Glomerular visceral epithelial cell (primary cell): ENCODE measurements around the gene CAPN5.
"Not testable (repeated sequence)": the region's sequence is repeated elsewhere in the genome, so short reads cannot be mapped to it uniquely, and the experiment has no call there.

Experiments used
- DNase-seq: peaks from one replicate; pipeline ENCODE4 v3.0.0-alpha.2; 2016; ENCODE audit errors: extremely low spot score

The CAPN5 gene

DNA sequence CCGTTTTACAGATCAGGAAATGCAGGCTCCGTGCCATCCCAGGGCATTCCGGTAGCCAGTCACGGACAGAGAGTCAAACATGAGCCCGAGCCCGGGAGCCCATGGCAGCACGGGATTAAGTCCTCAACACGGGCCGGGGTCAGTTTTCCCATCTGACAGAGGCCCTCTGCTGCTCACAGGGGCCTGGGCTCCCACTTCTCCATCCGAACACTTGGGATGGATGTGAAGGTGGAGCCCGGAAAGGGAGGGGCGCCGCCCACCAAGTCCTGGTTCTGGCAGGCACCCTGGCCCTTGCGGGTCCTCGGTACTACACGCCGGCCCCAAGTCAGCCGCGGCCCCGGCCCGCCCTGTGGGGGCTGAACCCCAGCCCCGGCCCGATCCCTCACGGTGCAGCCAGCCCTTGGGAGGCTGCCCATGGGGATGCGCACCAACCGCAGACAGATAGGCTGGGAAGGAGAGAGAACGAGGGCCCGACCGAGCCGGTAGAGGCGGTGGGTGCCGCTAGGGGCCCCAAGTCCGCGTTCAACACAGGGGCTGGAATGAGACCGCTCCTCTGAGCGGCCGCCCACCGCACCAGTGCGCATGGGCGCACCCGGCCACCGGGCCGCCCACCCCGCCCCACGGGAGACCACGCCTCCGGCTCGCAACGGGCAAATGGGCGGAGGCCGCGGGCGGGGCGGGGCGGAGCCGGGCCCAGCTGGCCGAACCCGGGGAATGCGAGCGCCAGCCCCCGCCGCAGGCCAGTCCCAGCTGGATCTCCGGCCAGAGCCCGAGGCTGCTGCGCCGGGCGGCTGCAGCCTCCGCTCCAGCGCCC lies at the start of gene CAPN5:
CAPN5 (plus strand) TSS at position 743 of the 814 bp plus-strand sequence. CDS start 17,916 bp downstream, outside the sequence.
- peak; percentile 94 for DNase-seq

DNA sequence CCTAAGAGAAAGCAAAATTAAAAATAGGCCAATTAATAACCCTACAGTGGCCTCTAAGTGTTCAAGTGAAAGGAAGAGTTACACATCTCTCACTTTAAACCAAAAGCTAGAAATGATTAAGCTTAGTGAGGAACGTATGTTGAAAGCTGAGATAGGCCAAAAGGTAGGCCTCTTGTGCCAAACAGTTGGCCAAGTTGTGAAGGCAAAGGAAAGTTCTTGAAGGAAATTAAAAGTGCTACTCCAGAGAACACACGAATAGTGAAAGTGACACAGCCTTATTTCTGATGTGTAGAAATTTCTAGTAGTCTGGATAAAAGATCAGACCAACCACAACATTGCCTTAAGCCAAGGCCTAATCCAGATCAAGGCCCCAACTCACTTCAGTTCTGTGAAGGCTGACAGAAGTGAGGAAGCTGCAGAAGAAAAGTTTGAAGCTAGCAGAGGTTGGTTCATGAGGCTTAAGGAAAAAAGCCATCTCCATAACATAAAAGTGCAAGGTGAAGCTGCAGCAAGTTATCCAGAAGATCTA lies 48.3 kb upstream of the CAPN5 start:
- not testable (repeated sequence) for DNase-seq

DNA sequence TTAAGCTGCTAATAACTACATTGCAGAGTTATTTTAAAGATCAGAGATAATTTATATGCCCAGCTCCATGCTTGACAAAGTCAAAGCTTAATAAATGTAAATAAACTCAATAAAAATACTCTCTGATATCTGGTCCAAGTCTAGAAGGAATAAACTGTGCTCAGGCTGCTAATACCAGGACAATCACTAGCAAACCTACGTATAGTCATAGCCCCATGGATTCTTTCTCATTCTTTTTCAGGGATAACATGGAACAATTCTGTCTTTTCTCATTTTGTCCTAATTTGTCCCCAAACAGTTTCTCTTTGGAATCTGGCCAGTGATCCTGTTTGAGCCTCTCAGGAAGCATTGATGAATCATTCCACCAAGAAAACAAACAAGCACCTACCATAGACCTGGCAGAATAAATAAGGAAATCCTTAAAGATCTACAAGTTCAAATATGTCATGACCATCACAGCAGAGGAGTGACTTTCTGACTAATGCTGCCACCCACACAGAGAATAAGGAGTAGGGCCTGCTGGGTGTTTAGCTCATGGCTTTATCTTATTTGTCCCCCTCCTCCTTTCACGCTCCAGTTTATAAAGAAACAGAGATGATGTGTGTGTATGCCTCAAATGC lies 46.7 kb upstream of the CAPN5 start:
- no peak for DNase-seq

DNA sequence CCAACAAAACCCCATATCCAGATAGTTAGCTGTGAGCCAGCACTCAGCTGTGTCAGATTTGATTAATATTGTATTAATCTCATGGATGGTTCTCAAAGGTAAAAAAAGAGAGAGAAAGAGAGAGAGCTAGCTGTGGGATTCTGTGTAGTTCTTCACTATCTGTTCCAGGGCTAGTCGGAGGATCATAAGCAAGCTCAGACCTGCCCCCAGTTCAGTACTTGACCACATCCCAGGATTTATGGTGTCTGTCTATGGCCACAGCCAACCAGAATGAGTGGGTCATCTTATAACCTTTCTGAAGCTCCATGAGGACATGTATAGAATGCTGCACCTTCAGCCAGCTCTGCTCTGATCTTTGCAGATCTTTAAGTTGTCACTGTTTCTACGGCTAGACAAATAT lies 46.0 kb upstream of the CAPN5 start:
- DNase-seq: no peak

DNA sequence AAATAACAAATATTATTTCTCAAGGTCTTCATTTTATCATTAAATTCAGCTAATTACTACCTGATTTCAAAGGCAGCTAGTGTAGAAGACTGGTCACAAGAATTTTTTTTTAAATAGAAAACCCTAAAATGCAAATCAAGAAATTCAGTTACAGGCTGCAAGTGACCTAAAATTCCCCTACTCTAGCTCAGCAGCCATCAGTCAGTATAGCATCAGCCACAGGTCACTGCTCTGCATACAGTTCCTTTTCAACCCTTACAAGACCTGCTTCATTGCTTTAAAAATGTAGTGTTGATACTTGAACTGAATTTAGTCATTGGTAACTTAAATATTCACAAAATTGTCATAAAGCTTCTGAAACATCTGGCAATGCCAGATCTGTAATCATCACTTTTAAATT lies 42.0 kb upstream of the CAPN5 start:
- no peak for DNase-seq

DNA sequence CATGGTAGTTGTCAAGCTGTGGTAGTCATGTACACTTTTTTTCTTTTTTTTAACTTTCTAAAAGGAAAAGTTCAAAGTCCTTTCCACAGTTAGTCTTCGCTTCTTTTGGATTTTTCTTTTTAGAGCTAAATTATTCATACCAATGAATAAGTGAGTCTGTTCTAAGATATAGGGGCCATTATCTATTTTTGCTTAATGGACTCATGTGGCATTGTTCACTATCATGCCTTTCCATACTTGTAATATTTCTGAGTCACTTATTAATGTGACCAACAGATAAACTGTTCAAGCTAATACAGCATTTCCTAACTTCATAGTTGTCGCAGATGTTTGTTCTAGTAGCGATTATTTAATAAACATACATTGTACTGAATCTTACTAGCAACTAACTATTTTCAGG lies 40.5 kb upstream of the CAPN5 start:
- no peak for DNase-seq

DNA sequence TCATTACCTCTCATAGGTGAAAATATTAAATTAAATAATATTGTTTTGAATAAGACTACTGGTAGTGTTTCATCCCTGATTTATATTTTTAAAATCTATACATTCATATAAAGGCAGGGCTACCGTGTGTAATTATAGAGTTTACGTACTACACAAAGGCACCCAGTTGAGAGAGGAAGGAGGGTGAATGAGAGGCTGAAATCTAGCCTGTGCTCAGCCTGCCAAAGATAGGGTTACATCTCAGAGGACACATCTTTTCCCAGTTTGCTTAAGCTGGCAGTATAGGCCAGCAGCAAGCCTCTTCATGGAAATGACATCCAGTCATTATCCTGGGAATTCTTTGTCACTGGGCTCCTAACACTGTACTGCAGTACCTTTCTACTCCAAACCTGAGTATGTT lies 40.0 kb upstream of the CAPN5 start:
- DNase-seq: no peak

DNA sequence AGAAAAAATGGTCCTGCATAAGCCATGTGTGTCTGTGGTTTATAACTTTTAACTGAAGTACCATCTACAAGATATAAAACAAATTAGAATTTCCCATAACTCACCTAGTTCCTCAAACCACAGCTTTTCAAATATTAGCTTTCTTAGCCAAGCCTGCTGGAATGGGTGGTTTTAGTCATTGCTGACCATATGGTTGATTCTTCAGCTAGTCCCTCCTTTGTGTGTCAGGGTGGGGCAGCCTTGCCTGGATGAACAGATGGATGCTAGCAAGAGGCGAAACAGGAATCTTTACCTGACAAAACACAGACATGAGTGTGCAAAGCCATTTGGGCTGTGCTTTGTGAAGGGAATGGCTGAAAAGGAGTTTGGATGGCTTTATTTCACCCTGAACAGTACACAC lies 39.5 kb upstream of the CAPN5 start:
- peak; percentile 21 for DNase-seq

DNA sequence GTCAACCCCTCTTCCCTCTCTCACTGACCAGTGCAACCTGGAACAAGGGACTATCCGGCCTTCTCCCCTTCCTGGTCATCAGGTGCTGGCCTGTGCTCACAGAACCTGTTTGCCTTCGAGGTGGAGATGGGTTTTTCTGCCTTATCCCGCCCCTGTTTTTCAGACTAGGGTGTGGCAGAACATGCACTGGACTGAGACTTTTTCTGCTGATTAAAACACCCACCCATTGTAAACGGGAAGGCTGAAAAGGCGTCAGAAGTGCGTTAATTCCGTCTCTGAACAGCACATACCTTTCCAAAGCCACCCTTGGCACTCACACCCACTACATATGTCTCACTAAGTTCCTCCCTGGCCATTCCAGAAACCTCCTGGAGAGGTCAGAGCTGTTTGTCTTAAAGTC lies 36.9 kb upstream of the CAPN5 start:
- no peak for DNase-seq

DNA sequence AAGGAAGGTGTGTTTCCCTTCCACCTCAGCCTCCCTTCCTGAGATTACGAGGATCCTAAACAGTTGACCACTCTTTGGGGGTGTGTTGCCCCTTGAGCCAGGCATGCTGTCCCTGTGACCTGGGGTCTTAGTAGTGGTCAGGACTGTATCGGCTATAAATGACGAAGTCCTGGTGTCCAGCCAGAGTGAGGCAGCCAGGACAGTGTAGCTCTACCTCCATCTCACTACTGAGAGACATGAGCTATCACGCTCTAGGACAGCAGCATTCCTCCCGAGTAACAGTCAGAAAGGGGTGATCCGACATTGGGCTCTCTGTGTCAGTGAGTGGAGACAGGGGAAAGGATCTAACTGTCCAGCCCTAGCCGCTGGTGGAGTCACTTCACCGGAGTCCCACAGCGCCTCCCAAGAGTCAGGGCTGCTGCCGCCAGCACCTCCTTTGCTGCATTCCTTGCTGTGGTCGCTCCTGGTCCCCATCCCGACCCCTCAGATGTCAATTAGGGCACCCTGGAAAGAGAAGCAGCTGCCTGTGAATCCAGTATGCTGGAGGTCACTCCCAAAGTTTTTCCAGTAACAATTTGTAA lies 35.8 kb upstream of the CAPN5 start:
- DNase-seq: no peak

DNA sequence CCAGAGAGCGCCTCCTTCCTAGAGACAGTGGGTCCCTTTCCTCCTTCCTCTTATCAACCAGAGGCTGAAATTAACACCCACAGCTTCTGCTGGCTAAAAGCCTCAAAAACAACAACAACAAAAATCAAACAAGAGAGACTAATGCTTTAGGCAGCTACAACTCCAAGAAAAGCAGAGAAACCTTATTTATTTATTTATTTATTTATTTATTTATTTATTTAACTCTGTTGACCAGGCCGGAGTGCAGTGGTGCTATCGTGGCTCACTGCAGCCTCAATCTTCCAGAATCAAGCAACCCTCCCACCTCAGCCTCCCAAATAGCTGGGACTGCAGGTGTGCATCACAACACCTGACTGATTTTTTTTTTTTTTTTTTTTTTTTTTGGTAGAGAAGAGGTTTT lies 35.2 kb upstream of the CAPN5 start:
- no peak for DNase-seq

DNA sequence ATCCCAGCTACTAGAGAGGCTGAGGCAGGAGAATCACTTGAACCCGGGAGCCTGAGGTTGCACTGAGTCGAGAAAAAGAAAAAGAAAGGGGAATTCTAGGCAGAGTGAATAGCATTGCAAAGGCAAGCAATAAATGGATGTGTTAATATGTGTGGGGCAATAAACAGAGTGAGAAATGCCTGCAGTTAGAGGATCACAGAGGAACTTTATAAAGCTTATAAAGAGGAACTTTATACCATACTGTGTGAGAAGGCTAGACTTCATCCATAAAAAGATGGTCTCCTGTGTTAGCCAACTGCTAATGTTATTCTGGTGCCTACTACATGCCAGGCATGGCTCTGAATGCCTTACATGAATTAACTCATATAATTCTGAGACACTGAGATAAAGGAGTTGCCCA lies 31.7 kb upstream of the CAPN5 start:
- no peak for DNase-seq

DNA sequence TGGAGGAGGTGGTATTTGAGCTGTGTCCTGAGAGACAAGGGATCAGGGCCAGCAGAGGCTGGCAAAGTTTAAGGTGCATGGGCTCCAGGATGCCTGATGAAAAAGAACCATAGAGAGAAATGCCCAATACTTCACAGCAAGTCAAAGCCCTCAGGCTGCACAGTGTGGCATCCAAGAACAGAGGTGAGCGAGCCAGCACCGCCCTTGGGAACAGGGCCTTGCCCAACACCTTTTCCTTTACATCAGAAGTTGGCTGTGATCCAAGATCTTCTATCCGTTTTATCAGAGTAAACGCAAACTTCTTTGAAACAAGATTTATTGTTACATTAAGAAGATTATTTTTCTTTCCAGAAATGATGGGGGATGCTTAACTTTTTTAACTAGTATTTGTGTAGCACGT lies 31.2 kb upstream of the CAPN5 start:
- DNase-seq: no peak

DNA sequence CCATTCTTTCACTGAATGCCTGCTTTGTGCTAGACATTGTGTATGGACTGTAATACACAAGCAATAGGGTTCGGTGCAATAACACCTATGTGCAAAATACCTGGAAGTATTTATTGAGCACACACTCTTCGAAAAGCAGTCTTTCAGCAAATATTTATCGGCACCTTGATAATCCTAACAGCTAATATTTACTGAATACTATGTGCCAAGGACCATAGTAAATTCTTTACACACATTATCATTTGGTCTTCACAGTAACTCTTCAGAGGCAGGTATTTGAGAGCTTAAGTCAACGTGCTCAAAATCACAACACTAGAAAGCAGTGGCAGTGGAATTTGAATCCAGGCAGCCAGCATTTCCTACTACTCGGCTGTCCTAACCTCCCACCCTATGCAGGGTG lies 30.4 kb upstream of the CAPN5 start:
- DNase-seq: no peak

DNA sequence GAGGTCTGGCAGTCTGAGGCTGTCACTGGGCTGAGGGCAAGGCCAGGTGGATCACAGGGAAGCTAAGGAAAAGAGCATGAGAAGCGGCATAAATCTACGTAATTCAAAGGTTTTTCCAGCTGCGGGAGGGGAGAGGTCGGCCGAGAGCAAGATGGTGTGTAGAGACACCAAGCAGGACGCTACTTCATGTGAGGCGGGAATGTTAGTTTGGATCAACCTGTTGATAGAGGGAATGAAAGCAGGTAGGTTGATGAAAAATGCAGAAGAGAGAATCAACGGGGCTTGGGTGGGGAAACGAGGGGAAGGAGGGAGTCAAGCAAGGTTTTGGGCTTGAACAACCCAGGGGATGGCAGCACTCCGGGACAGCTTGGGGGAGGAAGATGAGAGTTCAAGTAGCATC lies 29.7 kb upstream of the CAPN5 start:
- DNase-seq: no peak

DNA sequence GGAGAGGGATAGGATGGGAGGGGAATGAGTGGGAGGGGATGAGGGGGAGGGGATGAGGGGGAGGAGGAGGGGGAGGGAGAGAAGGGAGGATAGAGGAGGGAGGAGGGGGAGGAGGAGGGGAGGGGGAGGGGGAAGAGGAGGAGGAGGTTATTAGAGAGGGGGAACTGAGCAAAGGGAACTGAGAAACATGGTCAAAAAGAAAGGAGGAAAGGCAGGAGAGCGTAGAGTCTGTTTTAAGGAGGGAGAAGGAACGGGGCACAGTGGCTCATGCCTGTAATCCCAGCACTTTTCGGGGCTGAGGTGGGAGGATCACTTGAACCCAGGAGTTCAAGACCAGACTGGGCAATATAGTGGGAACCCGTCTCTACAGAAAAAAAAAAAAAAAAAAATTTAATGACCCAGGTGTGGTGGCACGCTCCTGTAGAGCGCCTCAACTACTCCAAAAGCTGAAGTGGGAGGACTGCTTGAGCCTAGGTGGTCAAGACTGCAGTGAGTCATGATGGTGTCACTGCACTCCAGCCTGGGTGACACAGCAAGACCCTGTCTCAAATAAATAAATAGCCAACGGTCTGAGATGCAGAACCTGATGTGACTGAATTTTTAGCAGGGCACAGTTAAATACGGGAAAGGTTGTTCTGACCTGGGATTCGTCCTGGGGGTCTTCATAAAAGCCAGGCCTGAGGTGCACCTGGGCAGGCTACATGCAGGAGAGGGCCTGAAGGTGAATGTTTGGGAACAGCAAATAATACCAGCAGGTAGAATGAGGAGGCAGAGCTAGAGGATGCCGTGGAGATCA lies 28.5 kb upstream of the CAPN5 start:
- DNase-seq: peak; percentile 15

DNA sequence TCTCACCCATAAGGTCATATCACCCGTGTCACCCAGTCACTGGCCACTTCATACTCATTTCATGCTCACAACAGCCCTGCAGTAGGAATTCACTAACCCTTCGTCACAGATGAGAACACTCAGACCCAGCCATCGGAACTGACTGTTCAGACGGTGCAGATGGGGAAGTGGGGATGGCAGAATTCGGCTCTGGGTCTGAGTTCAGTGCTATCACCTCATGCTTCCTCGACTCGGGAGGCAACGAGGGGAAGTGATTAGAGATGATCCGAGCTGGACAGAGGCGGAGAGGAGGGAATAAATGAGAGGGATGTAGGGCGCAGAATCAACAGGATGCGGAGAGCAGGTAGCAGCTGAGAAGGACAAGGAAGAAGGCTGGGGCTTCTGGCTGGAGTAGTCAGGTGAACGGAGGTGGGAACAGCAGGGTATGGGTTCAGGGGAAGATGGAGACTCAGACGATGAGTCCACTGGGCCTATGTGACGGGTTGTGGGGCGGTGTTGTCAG lies 27.9 kb upstream of the CAPN5 start:
- DNase-seq: peak; percentile 16

DNA sequence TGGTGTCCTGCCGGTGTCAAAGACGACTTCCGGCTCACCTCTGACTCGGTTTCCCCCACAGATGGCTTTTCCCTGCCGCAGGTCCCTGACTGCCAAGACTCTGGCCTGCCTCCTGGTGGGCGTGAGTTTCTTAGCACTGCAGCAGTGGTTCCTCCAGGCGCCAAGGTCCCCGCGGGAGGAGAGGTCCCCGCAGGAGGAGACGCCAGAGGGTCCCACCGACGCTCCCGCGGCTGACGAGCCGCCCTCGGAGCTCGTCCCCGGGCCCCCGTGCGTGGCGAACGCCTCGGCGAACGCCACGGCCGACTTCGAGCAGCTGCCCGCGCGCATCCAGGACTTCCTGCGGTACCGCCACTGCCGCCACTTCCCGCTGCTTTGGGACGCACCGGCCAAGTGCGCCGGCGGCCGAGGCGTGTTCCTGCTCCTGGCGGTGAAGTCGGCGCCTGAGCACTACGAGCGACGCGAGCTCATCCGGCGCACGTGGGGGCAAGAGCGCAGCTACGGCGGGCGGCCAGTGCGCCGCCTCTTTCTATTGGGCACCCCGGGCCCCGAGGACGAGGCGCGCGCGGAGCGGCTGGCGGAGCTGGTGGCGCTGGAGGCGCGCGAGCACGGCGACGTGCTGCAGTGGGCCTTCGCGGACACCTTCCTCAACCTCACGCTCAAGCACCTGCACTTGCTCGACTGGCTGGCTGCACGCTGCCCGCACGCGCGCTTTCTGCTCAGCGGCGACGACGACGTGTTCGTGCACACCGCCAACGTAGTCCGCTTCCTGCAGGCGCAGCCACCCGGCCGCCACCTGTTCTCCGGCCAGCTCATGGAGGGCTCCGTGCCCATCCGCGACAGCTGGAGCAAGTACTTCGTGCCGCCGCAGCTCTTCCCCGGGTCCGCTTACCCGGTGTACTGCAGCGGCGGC lies 27.0 kb upstream of the CAPN5 start:
- DNase-seq: peak; percentile 22

DNA sequence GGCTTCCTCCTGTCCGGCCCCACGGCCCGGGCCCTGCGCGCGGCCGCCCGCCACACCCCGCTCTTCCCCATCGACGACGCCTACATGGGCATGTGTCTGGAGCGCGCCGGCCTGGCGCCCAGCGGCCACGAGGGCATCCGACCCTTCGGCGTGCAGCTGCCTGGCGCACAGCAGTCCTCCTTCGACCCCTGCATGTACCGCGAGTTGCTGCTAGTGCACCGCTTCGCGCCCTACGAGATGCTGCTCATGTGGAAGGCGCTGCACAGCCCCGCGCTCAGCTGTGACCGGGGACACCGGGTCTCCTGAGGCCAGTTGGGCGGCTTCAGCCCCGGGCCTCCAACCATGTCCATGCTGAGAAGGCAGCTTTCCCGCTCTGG lies 26.4 kb upstream of the CAPN5 start:
- no peak for DNase-seq

DNA sequence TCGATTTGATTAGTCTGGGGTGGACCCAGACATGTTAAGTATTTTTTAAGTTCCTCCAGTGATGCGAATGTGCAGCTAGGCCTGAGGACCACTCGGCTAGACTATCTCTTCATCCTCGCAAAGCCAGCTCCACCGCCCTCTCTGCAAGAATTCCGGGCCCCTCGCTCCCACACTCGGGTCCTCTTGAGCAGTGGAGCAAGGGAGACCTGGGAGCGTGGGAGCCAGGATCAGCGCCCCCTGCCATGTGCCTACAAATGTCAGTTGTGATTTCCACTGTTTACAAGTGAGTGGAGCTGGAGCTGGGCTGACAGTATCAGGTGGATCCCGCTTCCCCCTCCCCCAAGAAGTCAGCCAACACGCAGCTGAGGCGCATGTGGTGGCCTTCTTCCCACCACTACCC lies 25.9 kb upstream of the CAPN5 start:
- no peak for DNase-seq
